Measurements from ENCODE around the gene THNSL1.

Gene THNSL1

DNA sequence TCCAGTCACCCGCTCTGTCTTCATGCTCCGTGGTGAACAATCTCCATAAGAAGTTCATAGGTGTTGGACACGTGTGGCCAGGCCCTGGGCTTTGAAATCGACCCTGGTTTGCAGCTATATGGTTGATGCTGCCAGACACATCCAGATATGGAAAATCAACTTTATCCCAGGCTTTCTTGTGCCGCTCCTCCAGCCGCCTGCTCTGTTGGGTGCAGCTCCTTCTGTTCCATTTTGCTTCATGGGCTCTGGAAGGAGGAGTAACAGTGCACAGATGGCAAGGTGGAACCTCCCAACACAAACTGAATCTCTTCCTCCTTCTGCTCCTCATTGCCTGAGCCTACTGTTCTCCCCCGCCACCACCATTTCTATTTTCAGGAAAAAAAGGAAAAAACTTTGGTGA, 44.7 kb downstream of the THNSL1 start:
- no peak for DNase-seq

DNA sequence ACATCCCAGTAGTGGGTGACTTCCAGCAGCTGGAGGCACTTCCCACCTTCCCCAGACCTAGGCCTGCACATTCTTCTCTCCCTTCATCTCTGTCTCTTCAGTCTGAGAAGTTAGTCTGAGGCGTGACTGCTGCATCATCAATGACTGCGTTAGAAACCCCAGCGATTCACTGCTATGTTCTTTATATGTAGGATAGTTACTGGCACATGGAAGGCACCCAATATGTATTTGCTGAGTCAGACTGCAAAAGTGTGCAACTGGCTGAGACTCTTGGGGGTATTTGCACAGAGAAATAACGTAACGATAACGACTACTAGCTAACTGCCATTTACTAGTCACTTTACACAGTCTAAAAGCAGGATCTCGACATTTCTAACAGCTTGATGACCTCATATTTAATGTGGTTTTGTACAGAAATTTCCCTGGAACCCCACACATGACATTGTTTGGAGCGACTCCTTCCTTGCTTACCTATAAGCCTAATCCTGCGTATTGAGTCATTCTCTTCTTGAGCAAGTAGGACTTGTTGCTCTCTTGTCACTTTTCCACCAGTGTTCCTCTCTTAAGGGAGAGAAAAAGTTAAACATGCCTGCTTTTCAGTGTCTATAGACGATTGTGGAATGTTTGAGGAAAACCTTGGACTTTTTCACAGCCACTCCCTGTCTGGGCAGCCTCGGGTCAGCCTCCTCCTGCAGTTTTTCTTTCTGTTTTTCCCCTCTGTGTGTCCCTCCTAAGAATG, 45.5 kb downstream of the THNSL1 start:
- no peak for DNase-seq

DNA sequence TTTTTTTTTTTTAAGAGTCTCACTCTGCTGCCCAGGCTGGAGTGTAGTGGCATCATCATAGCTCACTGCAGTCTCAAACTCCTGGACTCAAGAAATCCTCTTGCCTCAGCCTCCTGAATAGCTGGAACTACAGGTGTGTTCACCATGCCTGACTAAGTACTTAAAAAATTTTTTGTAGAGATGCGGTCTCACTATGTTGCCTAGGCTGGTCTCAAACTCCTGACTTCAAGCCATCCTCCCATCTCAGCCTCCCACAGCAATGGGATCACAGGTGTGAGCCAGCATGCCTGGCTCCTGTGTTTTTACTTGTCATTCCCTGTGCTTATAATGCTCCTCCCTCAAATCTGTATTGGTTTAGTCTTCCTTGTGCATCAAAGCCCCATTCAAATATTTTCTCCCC, 46.7 kb downstream of the THNSL1 start:
- no peak for DNase-seq

DNA sequence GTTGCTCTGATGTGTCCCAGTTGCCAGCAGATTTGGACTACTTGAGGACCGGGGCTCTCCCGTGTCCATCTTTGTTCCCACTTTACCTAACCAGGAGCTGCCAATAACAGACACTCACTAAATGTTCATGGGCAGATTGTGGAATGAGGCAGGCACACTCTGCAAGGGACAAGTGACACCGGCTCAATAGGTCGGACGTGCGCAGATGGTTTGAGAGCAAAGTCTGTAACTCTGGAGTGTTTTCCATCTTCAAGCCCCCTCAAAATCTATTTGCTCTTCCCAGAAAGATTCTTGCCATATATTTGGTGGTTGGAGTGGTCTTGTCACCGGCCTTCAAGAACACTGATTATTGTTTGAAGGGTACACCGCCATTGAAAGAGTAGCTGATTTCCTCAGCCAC, 47.2 kb downstream of the THNSL1 start:
- no peak for DNase-seq

DNA sequence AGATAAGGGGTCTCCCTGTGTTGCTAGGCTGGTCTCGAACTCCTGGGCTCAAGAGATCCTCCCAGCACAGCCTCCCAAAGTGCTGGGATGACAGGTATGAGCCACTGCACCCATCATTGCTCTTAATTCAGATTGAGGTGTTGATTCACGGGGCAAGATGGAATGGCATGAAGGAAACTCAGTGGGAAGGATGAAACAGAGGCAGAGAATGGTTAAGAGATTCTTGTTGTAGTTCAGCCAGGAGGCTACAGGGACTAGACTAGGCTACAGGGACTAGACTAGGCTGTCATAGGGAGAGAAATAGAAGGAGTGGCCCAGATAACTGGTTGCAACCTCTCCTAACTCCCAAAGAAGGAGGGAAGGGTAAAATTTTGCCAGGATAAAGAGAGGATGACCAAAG, 48.0 kb downstream of the THNSL1 start:
- no peak for DNase-seq

DNA sequence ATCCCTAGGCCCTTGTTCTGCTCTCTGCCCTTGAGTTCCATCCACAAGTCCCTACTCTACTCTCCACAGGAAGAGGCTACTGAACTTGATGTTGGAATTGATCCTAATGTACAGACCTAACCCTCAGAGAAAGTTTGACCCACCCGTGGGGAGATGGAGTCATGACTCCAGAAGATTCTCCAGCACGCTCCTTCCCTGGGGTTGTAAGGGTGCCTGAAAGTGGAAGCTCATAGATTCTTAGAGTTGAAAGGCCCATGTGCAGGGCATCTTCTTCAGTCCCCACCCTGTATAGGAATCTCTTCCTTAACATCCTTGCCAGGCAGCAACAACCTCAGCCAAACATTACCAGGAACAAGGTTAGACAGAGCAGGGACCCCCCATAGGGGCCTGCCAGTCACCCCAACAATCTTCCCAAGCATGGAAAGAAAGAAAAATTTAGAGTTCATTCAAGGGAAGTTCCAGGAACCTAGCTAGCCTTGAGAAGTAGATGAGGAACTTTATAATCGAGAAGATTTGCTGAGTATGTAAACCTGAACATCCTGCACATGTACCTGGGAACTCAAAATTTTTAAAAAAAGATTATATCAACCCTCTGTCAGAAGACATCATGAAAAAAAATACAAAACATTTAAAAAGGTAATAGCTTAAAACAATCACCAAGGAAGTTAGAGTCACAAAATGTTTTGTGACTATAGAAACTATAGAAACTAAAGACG, 49.5 kb downstream of the THNSL1 start:
- no peak for DNase-seq

DNA sequence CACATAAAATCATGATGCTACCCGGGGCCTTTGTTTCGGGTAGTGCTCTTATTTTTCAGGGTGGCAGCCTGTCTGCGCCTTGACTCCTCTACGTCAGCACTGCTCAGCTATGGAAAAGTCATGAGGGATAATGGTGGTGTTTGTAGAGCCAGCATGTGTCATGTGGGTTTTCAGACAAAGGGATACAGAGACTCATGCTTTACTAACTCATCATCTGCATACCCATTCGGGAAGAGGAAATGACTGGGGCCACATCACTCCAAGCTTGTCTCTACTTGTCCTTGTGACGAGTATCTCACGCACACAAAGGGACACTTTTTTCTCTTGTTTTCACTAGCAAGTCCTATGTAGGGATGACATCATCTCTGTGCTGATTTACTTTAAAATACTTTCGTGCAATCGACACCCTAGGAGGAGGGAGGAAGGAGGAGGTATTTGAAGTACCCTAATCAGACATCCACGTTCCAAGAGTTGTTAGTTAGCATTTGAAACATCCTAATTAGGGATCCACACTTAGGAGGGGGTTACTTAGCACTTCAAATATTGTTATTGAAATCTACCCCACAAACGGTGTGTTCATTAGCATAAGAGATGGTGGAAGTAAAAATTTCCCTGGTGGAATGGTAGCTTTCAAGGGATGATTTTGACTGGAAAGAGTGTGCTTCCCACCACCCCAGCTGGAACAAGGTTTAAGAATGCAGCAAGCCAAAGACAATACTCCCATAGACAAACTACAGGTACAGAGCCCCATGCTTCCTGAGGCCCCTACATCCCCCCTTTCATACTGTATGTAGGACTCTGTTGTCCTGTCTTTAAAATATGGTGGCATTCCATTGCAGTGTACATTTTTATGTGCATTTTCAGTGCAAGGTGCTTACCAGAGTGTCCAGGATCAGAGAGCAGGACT, 52.0 kb downstream of the THNSL1 start:
- DNase-seq = no peak

DNA sequence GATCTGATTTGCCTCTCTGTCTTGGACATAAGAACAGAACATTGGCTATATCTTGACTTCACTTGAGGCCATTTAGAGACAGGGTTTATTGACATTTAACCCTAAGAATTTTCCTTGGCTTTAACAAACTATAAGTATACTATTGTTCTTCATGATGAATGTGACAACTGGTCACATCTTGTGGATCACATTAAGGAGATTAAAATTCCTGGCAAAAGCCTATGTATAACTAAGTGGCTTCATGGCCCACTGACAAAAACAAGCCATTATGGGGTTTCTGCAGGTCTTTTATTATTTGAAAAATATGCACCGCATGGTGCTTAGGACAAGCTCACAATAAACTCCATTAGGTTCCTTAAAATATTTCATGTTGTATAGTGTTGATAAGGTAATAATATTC, 54.8 kb downstream of the THNSL1 start:
- DNase-seq = no peak

DNA sequence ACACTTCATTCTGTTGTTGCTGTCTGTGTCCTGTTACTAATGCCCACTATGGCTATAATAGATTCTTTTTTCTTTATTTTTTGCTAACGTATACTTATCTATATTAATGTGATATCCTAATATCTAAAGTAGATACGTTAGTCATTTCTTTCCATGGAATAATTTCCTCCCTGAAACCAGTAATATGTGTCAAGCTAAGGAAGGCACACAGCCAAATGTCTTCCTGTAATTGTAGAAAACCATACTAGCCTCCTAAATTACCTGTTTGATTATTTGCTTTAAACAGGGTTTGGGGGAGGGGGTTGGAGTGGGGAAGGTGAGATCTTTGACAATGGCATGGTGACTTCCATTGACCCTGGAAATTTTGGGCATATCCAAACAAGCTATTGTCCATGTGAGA, 56.4 kb downstream of the THNSL1 start:
- DNase-seq = no peak

DNA sequence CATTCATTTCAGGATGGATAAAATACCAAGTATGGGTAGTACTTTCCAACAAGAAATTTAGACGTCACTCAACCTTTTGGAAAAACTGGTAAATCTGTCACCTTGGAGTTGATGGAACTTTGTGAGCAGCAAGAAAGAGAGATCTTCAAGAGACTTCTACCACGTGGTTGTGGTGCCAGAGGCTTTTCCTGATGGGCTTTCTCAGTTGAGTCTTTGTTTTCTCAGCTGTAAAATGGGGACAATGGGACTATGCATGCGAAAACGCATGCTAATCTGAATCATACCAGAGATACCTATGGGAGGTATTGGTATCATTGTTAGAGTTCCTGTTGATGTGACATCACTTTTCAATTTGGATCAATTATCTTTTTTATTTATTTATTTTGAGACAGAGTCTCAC, 59.4 kb downstream of the THNSL1 start:
- no peak for DNase-seq

Data from CD4-positive, alpha-beta T cell treated with Interleukin-10 for 1 hour (primary cell).